Keratinocyte (primary cell): Measurements from ENCODE around the gene SLC7A14.

Experiments used
- EZH2 ChIP-seq: IDR thresholded peaks from one replicate; pipeline ENCODE4 v1.6.1; 2012; ENCODE audit warnings: inconsistent platforms, mild to moderate bottlenecking, low read length, moderate library complexity
- TF ChIP-seq, protein P1 (sequence below), 3 experiments: IDR thresholded peaks in 1 of 3; conservative IDR thresholded peaks in 1 of 3; optimal IDR thresholded peaks in 1 of 3; 2 replicates in 2 of 3; 3 replicates in 1 of 3; pipeline versions ENCODE3 to v1.5.1; 2011; ENCODE audit warnings: low read length in 3 of 3, mild to moderate bottlenecking in 3 of 3, moderate library complexity in 2 of 3, control low read depth in 1 of 3, inconsistent platforms in 1 of 3; ENCODE audit not compliant: insufficient read depth in 2 of 3; ENCODE audit errors: extremely low read depth in 1 of 3

DNA sequence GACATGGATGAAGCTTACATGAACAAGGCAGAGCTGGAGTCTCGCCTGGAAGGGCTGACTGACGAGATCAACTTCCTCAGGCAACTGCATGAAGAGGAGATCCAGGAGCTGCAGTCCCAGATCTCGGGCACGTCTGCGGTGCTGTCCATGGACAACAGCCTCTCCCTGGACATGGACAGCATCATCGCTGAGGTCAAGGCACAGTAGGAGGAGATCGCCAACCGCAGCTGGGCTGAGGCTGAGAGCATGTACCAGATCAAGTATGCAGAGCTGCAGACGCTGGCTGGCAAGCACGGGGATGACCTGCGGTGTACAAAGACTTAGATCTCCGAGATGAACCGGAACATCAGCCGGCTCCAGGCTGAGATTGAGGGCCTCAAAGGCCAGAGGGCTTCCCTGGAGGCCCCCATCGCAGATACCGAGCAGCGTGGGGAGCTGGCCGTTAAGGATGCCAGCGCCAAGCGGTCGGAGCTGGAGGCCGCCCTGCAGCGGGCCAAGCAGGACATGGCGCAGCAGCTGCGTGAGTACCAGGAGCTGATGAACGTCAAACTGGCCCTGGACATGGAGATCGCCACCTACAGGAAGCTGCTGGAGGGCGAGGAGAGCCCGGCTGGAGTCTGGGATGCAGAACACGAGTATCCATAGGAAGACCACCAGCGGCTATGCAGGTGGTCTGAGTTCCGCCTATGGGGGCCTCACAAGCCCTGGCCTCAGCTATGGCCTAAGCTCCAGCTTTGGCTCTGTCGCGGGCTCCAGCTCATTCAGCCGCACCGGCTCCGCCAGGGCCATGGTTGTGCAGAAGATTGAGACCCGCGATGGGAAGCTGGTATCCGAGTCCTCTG, 89.6 kb downstream of the SLC7A14 start:
- TF ChIP-seq, protein P1, sequence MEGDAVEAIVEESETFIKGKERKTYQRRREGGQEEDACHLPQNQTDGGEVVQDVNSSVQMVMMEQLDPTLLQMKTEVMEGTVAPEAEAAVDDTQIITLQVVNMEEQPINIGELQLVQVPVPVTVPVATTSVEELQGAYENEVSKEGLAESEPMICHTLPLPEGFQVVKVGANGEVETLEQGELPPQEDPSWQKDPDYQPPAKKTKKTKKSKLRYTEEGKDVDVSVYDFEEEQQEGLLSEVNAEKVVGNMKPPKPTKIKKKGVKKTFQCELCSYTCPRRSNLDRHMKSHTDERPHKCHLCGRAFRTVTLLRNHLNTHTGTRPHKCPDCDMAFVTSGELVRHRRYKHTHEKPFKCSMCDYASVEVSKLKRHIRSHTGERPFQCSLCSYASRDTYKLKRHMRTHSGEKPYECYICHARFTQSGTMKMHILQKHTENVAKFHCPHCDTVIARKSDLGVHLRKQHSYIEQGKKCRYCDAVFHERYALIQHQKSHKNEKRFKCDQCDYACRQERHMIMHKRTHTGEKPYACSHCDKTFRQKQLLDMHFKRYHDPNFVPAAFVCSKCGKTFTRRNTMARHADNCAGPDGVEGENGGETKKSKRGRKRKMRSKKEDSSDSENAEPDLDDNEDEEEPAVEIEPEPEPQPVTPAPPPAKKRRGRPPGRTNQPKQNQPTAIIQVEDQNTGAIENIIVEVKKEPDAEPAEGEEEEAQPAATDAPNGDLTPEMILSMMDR (optimal IDR thresholded peaks at IDR 0.05 in 1 of 3, IDR thresholded peaks at IDR 0.05 in 1 of 3, conservative IDR thresholded peaks at IDR 0.05 in 1 of 3; ENCODE audit: extremely low read depth in 1 of 3, insufficient read depth in 2 of 3, low read length in 3 of 3) = no peak
- no peak for TF ChIP-seq EZH2
